ENCODE data around the gene KLF6.
A peak's percentile ranks its signal among the peaks of the same experiment; 100 is the strongest.

KLF6 gene

GRCh38 chr10:3786295-3787015 is 1.4 kb upstream of the KLF6 start:
- DNase-seq, result no peak

- DNase-seq, result no peak
Measured at GRCh38 chr10:3785851-3786271, 852 bp upstream of the KLF6 start.

GRCh38 chr10:3785251-3785850 is 342 bp upstream of the KLF6 start:
- peak; percentile 87 to 90 for DNase-seq

GRCh38 chr10:3783682-3784432 is 1.2 kb downstream of the KLF6 start:
- DNase-seq, result peak; percentile 57 to 72

- DNase-seq, result no peak
Measured at GRCh38 chr10:3783316-3783681, 1.7 kb downstream of the KLF6 start.

GRCh38 chr10:3782451-3783315 is 2.3 kb downstream of the KLF6 start:
- no peak for DNase-seq

GRCh38 chr10:3782146-3782450 is 2.9 kb downstream of the KLF6 start:
- DNase-seq, result no peak

- DNase-seq, result no peak
Measured at GRCh38 chr10:3781468-3782145, 3.4 kb downstream of the KLF6 start.

- no peak for DNase-seq
Measured at GRCh38 chr10:3780771-3781467, 4.1 kb downstream of the KLF6 start.

GRCh38 chr10:3780021-3780770 is 4.8 kb downstream of the KLF6 start:
- DNase-seq, result no peak

GRCh38 chr10:3779158-3779741 is 5.8 kb downstream of the KLF6 start:
- no peak for DNase-seq

GRCh38 chr10:3778692-3779157 is 6.3 kb downstream of the KLF6 start:
- DNase-seq, result no peak

- no peak for DNase-seq
Measured at GRCh38 chr10:3777981-3778691, 6.9 kb downstream of the KLF6 start.

GRCh38 chr10:3776796-3777571 is 8.0 kb downstream of the KLF6 start:
- no peak for DNase-seq

- no peak for DNase-seq
Measured at GRCh38 chr10:3775696-3776551, 9.1 kb downstream of the KLF6 start.

- no peak for DNase-seq
Measured at GRCh38 chr10:3774814-3775695, 10.0 kb downstream of the KLF6 start.

Measured in NCI-H187 (cell line).